ENCODE results near the gene ARMH3. TPM values are rescaled to one million over a fixed set of nuclear protein-coding genes. Genes with fewer than 3 reads are reported as not detected.

ARMH3 gene
- total and polyA plus RNA-seq, 10 of the 15 experiments (the other 5 are each of a cell fraction or from before 2014, with no cell fraction given): 13.0 to 33.0 (median 16.4) TPM

DNA sequence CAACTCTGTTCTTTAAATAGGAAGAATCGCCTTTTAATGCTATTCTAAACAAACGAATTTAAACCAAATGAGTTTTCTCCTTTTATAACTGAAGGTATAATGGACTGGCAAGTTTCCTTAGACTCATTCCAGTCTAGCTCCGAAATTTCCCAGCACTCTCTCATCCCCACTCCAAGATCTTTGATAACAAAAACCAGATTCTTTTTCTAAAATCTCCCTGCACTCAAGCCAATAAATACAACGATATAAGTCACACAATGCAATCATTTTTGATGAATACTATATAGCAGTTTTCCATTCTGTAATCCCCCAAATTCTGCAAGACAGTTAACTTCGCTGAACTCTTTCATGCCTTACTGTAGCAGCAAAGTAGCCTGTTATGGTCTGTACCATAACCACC, 239.6 kb downstream of the ARMH3 start:
- ChIA-PET RAD21 (ENCODE audit: unreplicated experiment) (interaction anchor here (0.6 to 1.9 kb wide), 8 partner anchors 13 to 819 kb away, joined by 3 to 7 read pairs (median 4); partner anchors contain the start of gene NPM3), POLR2A (interaction anchor here (0.6 to 1.2 kb wide), 9 partner anchors 19 to 1875 kb away, joined by 3 to 12 read pairs (median 3); no protein-coding TSS in a partner anchor), SMC1A (ENCODE audit: uncharacterized antibody, unreplicated experiment) (interaction anchor here (0.7 to 1.4 kb wide), 6 partner anchors 19 to 213 kb away, joined by 3 to 5 read pairs (median 3); partner anchors contain the start of gene KCNIP2), CTCF (interaction anchor here (0.6 to 4.0 kb wide), 6 partner anchors 18 to 193 kb away, joined by 3 to 31 read pairs (median 4); no protein-coding TSS in a partner anchor)
- Histone ChIP-seq H3K36me3 (ENCODE audit: control insufficient read depth in 2 of 2, insufficient read depth in 2 of 2, low read length in 1 of 2) (peaks cover 0 to 23% of the 10 kb centered on the region in 2 experiments; a peak in 3 of 4 replicates), H3K27me3 (replicated peaks in 1 of 2; ENCODE audit: control insufficient read depth in 2 of 2, insufficient read depth in 2 of 2, low read length in 1 of 2) (no peaks in the 10 kb centered on the region), H3K9me3 (replicated peaks; ENCODE audit: control insufficient read depth, insufficient read depth, low read length) (no peaks in the 10 kb centered on the region), H3K4me2 (ENCODE audit: control insufficient read depth, insufficient read depth) (peak overlapping the region; percentile 68; the same call in 1 of the 2 replicates), H3K4me1 (ENCODE audit: control insufficient read depth, insufficient read depth, low read length) (peaks cover 11% of the 10 kb centered on the region; the same call in 1 of the 2 replicates), H4K20me1 (ENCODE audit: control insufficient read depth, insufficient read depth) (peaks cover 18% of the 10 kb centered on the region; the same call in 1 of the 2 replicates), H3K9ac (ENCODE audit: control insufficient read depth, insufficient read depth, low read length) (peak overlapping the region; percentile 96), H3K27ac (ENCODE audit: control insufficient read depth, insufficient read depth) (peak overlapping the region; percentile 95), H3K79me2 (ENCODE audit: control insufficient read depth, insufficient read depth, low read length) (peaks cover 81% of the 10 kb centered on the region), H3K4me3 (peak overlapping the region; percentile 81), H2AFZ (ENCODE audit: control insufficient read depth, low read depth, low read length) (no peak overlapping the region)
- intact Hi-C loops (cut with micrococcal nuclease; ENCODE audit: unreplicated experiment): no loop called here
- DNase-seq (ENCODE audit: low read depth, low spot score) (no peak), ATAC-seq (no peak), FAIRE-seq (no peak)
- in situ Hi-C loops (cut with MboI): no loop called here
- BruUV-seq (replicated peaks): no TSS peak
- 3% methylated on average over 5 of the region's 5 CpGs for WGBS (ENCODE audit: insufficient coverage, insufficient replicate concordance, low lambda C conversion rate, missing lambda C conversion rate)
- TF ChIP-seq ZBED1 (IDR thresholded peaks at IDR 0.05; ENCODE audit: borderline replicate concordance): no peak
- TF ChIP-seq BACH1 (IDR thresholded peaks at IDR 0.05; ENCODE audit: borderline replicate concordance): no peak
- no peak for TF ChIP-seq NFYA (IDR thresholded peaks at IDR 0.05; ENCODE audit: borderline replicate concordance, low read depth, low read length)
- TF ChIP-seq FOXM1 (IDR thresholded peaks at IDR 0.05; ENCODE audit: low read depth, low read length): no peak
- TF ChIP-seq TCF7 (IDR thresholded peaks at IDR 0.05; ENCODE audit: borderline replicate concordance): no peak

DNA sequence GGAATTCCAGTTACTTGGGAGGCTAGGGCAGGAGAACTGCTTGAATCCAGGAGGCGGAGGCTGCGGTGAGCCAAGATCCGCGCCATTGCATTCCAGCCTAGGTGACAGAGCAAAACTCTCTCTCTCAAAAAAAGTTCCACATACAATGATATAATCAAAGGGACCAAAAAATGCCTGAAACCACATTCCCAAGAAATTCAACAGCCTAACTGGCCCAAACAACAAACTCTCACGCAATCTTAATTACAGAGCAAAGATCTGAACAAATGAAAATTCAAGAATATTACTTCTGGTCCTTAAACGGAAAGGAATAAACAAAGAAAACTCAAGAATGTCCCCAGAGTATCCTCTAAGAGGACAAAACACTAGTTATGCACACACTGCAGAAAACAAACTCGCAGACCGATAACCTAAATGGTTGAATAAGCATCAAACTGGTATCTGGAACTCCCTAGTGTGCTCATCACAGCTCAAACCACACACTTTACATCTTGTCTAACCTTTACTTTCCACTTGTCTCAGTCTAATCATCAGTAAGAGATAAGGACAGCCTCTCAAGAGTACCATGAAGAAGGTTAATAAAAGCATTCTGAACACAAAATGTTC, 241.4 kb downstream of the ARMH3 start:
- H3K4me1 ChIP-seq (ENCODE audit: control insufficient read depth, insufficient read depth, low read length): peaks cover 10% of the 10 kb centered on the region; the same call in 1 of the 2 replicates
- intact Hi-C loops (cut with micrococcal nuclease; ENCODE audit: unreplicated experiment): no loop called here
- no peaks in the 10 kb centered on the region for H3K27me3 ChIP-seq (replicated peaks in 1 of 2; ENCODE audit: control insufficient read depth in 2 of 2, insufficient read depth in 2 of 2, low read length in 1 of 2)
- ChIA-PET RAD21 (ENCODE audit: unreplicated experiment) (interaction anchor here (0.6 to 1.9 kb wide), 6 partner anchors 15 to 258 kb away, joined by 3 to 7 read pairs (median 4); no protein-coding TSS in a partner anchor), CTCF (interaction anchor here (0.7 to 3.8 kb wide), 7 partner anchors 19 to 212 kb away, joined by 3 to 15 read pairs (median 5); partner anchors contain the start of gene NPM3), POLR2A (interaction anchor here (0.6 to 1.3 kb wide), 4 partner anchors 25 to 774 kb away, joined by 3 to 4 read pairs (median 3); no protein-coding TSS in a partner anchor), SMC1A (ENCODE audit: uncharacterized antibody, unreplicated experiment) (interaction anchor here (0.6 to 1.6 kb wide), 9 partner anchors 19 to 675 kb away, joined by 3 to 5 read pairs (median 3); no protein-coding TSS in a partner anchor)
- WGBS (ENCODE audit: insufficient coverage, insufficient replicate concordance, low lambda C conversion rate, missing lambda C conversion rate): 48% methylated on average over 8 of the region's 8 CpGs
- H3K36me3 ChIP-seq (ENCODE audit: control insufficient read depth in 2 of 2, insufficient read depth in 2 of 2, low read length in 1 of 2): peaks cover 0 to 27% of the 10 kb centered on the region in 2 experiments; a peak in 3 of 4 replicates
- H3K79me2 ChIP-seq (ENCODE audit: control insufficient read depth, insufficient read depth, low read length): peaks cover 90% of the 10 kb centered on the region
- DNase-seq (ENCODE audit: low read depth, low spot score) (no peak), ATAC-seq (peak; percentile 41), FAIRE-seq (peak; percentile 86)
- in situ Hi-C loops (cut with MboI): no loop called here
- TSS peak; percentile 10 for BruUV-seq (replicated peaks)
- H2AFZ ChIP-seq (ENCODE audit: control insufficient read depth, low read depth, low read length): no peak overlapping the region
- no peaks in the 10 kb centered on the region for H3K9me3 ChIP-seq (replicated peaks; ENCODE audit: control insufficient read depth, insufficient read depth, low read length)
- H3K4me3 ChIP-seq: peak overlapping the region; percentile 81
- peaks cover 18% of the 10 kb centered on the region; the same call in 1 of the 2 replicates for H4K20me1 ChIP-seq (ENCODE audit: control insufficient read depth, insufficient read depth)
- H3K9ac ChIP-seq (ENCODE audit: control insufficient read depth, insufficient read depth, low read length): peak overlapping the region; percentile 96
- H3K4me2 ChIP-seq (ENCODE audit: control insufficient read depth, insufficient read depth): peak overlapping the region; percentile 68
- peak overlapping the region; percentile 95 for H3K27ac ChIP-seq (ENCODE audit: control insufficient read depth, insufficient read depth)
- TF ChIP-seq, protein P1, sequence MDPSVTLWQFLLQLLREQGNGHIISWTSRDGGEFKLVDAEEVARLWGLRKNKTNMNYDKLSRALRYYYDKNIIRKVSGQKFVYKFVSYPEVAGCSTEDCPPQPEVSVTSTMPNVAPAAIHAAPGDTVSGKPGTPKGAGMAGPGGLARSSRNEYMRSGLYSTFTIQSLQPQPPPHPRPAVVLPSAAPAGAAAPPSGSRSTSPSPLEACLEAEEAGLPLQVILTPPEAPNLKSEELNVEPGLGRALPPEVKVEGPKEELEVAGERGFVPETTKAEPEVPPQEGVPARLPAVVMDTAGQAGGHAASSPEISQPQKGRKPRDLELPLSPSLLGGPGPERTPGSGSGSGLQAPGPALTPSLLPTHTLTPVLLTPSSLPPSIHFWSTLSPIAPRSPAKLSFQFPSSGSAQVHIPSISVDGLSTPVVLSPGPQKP (IDR thresholded peaks at IDR 0.05; ENCODE audit: low read depth, low read length): no peak
- TF ChIP-seq MTA2 (IDR thresholded peaks at IDR 0.05; ENCODE audit: low read depth) (no peak), CHD1 (IDR thresholded peaks at IDR 0.05; ENCODE audit: low read depth, low read length) (no peak)
- TF ChIP-seq, protein P2, sequence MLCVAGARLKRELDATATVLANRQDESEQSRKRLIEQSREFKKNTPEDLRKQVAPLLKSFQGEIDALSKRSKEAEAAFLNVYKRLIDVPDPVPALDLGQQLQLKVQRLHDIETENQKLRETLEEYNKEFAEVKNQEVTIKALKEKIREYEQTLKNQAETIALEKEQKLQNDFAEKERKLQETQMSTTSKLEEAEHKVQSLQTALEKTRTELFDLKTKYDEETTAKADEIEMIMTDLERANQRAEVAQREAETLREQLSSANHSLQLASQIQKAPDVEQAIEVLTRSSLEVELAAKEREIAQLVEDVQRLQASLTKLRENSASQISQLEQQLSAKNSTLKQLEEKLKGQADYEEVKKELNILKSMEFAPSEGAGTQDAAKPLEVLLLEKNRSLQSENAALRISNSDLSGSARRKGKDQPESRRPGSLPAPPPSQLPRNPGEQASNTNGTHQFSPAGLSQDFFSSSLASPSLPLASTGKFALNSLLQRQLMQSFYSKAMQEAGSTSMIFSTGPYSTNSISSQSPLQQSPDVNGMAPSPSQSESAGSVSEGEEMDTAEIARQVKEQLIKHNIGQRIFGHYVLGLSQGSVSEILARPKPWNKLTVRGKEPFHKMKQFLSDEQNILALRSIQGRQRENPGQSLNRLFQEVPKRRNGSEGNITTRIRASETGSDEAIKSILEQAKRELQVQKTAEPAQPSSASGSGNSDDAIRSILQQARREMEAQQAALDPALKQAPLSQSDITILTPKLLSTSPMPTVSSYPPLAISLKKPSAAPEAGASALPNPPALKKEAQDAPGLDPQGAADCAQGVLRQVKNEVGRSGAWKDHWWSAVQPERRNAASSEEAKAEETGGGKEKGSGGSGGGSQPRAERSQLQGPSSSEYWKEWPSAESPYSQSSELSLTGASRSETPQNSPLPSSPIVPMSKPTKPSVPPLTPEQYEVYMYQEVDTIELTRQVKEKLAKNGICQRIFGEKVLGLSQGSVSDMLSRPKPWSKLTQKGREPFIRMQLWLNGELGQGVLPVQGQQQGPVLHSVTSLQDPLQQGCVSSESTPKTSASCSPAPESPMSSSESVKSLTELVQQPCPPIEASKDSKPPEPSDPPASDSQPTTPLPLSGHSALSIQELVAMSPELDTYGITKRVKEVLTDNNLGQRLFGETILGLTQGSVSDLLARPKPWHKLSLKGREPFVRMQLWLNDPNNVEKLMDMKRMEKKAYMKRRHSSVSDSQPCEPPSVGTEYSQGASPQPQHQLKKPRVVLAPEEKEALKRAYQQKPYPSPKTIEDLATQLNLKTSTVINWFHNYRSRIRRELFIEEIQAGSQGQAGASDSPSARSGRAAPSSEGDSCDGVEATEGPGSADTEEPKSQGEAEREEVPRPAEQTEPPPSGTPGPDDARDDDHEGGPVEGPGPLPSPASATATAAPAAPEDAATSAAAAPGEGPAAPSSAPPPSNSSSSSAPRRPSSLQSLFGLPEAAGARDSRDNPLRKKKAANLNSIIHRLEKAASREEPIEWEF (IDR thresholded peaks at IDR 0.05; ENCODE audit: insufficient replicate concordance, low read depth, low read length): no peak
